WTC11 (cell line): Measurements from ENCODE around the gene GID8. TPM values are rescaled to one million over a fixed set of nuclear protein-coding genes. Genes with fewer than 3 reads are reported as not detected.

Source experiments
- ATAC-seq: fragments of 200-7000 bp; cut with Tn5 transposase; 2 replicates; pipeline ENCODE4 v1.10.0; 2021; ENCODE audit warnings: mild to moderate bottlenecking, moderate library complexity
- CTCF ChIA-PET: fragments of 300-600 bp; sonication (Branson Sonifier 250); formaldehyde crosslinking; loops from one replicate; lab custom pipeline; 2021; ENCODE audit warnings: antibody characterized with exemption; lab: Charles Lee
- POLR2A ChIA-PET: fragments of 350-600 bp; sonication (Branson Sonifier 250); formaldehyde crosslinking; loops from one replicate; lab custom pipeline; 2021; ENCODE audit warnings: antibody characterized with exemption; lab: Charles Lee
- DNase-seq: peaks from one replicate; pipeline ENCODE4 v3.0.0; 2021; ENCODE audit warnings: low spot score
- H3K27ac Mint-ChIP-seq: 2 replicates; pipeline ENCODE4 v1.8.0; 2021; ENCODE audit warnings: mixed read lengths
- H3K27me3 Mint-ChIP-seq: 2 replicates; pipeline ENCODE4 v1.8.0; 2021; ENCODE audit warnings: low read depth, mild to moderate bottlenecking, moderate library complexity, mixed read lengths
- H3K36me3 Mint-ChIP-seq: 2 replicates; pipeline ENCODE4 v1.8.0; 2021; ENCODE audit warnings: mixed read lengths
- H3K4me1 Mint-ChIP-seq: 2 replicates; pipeline ENCODE4 v1.8.0; 2022; ENCODE audit warnings: mixed read lengths
- H3K4me3 Mint-ChIP-seq: 2 replicates; pipeline ENCODE4 v1.8.0; 2021; ENCODE audit warnings: mild to moderate bottlenecking, moderate library complexity, mixed read lengths
- H3K9me3 Mint-ChIP-seq: 2 replicates; pipeline ENCODE4 v1.8.0; 2021; ENCODE audit warnings: mixed read lengths
- AFF4 ChIP-seq: sonication (generic); formaldehyde crosslinking; IDR thresholded peaks from 2 replicates; pipeline ENCODE4 v1.8.1; 2023; ENCODE audit warnings: mild to moderate bottlenecking, missing genetic modification reagents, borderline replicate concordance
- AR ChIP-seq: fragments of 250-450 bp; sonication (Bioruptor Pico); IDR thresholded peaks from 2 replicates; pipeline ENCODE4 v1.9.0; 2021; ENCODE audit warnings: mild to moderate bottlenecking
- ARID4B ChIP-seq: sonication (generic); formaldehyde crosslinking; IDR thresholded peaks from 2 replicates; pipeline ENCODE4 v1.8.0; 2023; ENCODE audit warnings: missing genetic modification reagents, mild to moderate bottlenecking, borderline replicate concordance
- ATF3 ChIP-seq: sonication (generic); formaldehyde crosslinking; conservative IDR thresholded peaks from 2 replicates; pipeline ENCODE4 v1.8.1; 2022; ENCODE audit warnings: mild to moderate bottlenecking, missing genetic modification reagents
- E2F4 ChIP-seq: sonication (generic); formaldehyde crosslinking; IDR thresholded peaks from 2 replicates; pipeline ENCODE4 v1.8.1; 2022; ENCODE audit warnings: low read depth, mild to moderate bottlenecking, moderate library complexity, missing genetic modification reagents, borderline replicate concordance
- FOXP1 ChIP-seq: sonication (generic); formaldehyde crosslinking; IDR thresholded peaks from 2 replicates; pipeline ENCODE4 v1.8.0; 2022; ENCODE audit warnings: missing genetic modification reagents, mild to moderate bottlenecking, moderate library complexity, borderline replicate concordance
- HMGA2 ChIP-seq: fragments of 250-450 bp; sonication (Bioruptor Pico); IDR thresholded peaks from 2 replicates; pipeline ENCODE4 v1.4.0; 2021; ENCODE audit warnings: mild to moderate bottlenecking, moderate library complexity
- IRF2 ChIP-seq: sonication (generic); formaldehyde crosslinking; IDR thresholded peaks from 2 replicates; pipeline ENCODE4 v1.8.0; 2022; ENCODE audit warnings: low read depth, missing genetic modification reagents, borderline replicate concordance
- MXD4 ChIP-seq: fragments of 250-450 bp; sonication (Bioruptor Pico); IDR thresholded peaks from 2 replicates; pipeline ENCODE4 v1.8.0; 2021; ENCODE audit warnings: mild to moderate bottlenecking, moderate library complexity, borderline replicate concordance
- NFATC4 ChIP-seq: fragments of 250-450 bp; sonication (Bioruptor Pico); IDR thresholded peaks from 2 replicates; pipeline ENCODE4 v1.9.0; 2021; ENCODE audit warnings: mild to moderate bottlenecking
- NFE2L1 ChIP-seq: sonication (generic); formaldehyde crosslinking; IDR thresholded peaks from 2 replicates; pipeline ENCODE4 v1.8.1; 2023; ENCODE audit warnings: missing genetic modification reagents
- PRDM15 ChIP-seq: sonication (generic); formaldehyde crosslinking; IDR thresholded peaks from 2 replicates; pipeline ENCODE4 v1.8.0; 2022; ENCODE audit warnings: missing genetic modification reagents
- SP1 ChIP-seq: sonication (generic); formaldehyde crosslinking; conservative IDR thresholded peaks from 2 replicates; pipeline ENCODE4 v1.8.1; 2022; ENCODE audit warnings: missing genetic modification reagents
- USF1 ChIP-seq: sonication (generic); formaldehyde crosslinking; IDR thresholded peaks from 2 replicates; pipeline ENCODE4 v1.8.0; 2022; ENCODE audit warnings: mild to moderate bottlenecking, missing genetic modification reagents
- ZNF138 ChIP-seq: sonication (generic); formaldehyde crosslinking; conservative IDR thresholded peaks from 2 replicates; pipeline ENCODE4 v1.8.1; 2022; ENCODE audit warnings: mild to moderate bottlenecking, moderate library complexity, missing genetic modification reagents
- ZNF512 ChIP-seq: sonication (generic); formaldehyde crosslinking; IDR thresholded peaks from 2 replicates; pipeline ENCODE4 v1.8.1; 2022; ENCODE audit warnings: missing genetic modification reagents, borderline replicate concordance
- total RNA-seq: library from RNA; stranded (reverse); gene quantifications from 3 replicates; pipeline ENCODE4 v1.2.3, GENCODE V29; 2021

Gene GID8
- total RNA-seq, 1 experiment from 2014 or later: 70.2 TPM

- H3K9me3 Mint-ChIP-seq: no peaks in the 10 kb centered on the region
- H3K4me1 Mint-ChIP-seq: peaks cover 32% of the 10 kb centered on the region
- DNase-seq: no peak
- H3K36me3 Mint-ChIP-seq: no peaks in the 10 kb centered on the region
- H3K27me3 Mint-ChIP-seq: peaks cover 44% of the 10 kb centered on the region
- ChIA-PET POLR2A (no interaction called here), CTCF (interaction anchor here (1.7 kb wide), 1 partner anchor 30 kb away, joined by 4 read pairs; the partner anchor contains the start of gene BHLHE23)
- no peak overlapping the region for H3K4me3 Mint-ChIP-seq
- ATAC-seq: no peak
- no peak overlapping the region for H3K27ac Mint-ChIP-seq
- TF ChIP-seq NFE2L1 (CRISPR knock-in tag): no peak
- no peak for TF ChIP-seq HMGA2 (CRISPR knock-in tag)
- no peak for TF ChIP-seq USF1 (CRISPR knock-in tag)
- no peak for TF ChIP-seq NFATC4
- no peak for TF ChIP-seq AR
- TF ChIP-seq E2F4: no peak
- TF ChIP-seq FOXP1 (CRISPR knock-in tag): no peak
- no peak for TF ChIP-seq PRDM15 (CRISPR knock-in tag)
- no peak for TF ChIP-seq ATF3 (CRISPR knock-in tag)
- TF ChIP-seq ARID4B (CRISPR knock-in tag): no peak
- TF ChIP-seq IRF2 (CRISPR knock-in tag): no peak
- no peak for TF ChIP-seq MXD4 (CRISPR knock-in tag)
- TF ChIP-seq SP1 (CRISPR knock-in tag): no peak
- no peak for TF ChIP-seq ZNF138 (CRISPR knock-in tag)
- no peak for TF ChIP-seq AFF4
- no peak for TF ChIP-seq ZNF512 (CRISPR knock-in tag)
Measured at GRCh38 chr20:62976886-62977285, 38.9 kb downstream of the GID8 start.
